ENCODE data around the gene EFCAB6.

Gene EFCAB6

DNA sequence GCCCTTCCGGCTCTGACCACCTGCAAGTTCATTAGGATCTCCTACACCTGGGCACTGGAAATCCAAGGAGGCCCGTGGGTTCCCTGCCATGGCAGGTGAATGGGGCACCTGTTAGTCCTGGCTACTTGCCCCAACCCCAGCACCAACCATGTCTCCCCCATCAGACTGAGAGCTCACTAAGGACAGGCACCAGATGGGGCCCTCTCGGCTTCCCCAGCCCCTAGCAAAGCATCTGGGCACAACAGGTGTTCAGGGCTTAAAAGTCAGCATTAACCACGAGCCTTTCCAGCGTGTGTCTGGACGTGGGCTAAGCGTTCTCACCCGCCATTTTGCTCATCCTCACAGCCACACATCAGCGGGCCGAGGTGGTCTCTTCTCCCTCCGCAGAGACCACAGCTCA is 48.0 kb upstream of the EFCAB6 start:
- TF ChIP-seq EZH2phosphoT487 (IDR thresholded peaks at IDR 0.05; ENCODE audit: borderline replicate concordance, low read length), result no peak
- TF ChIP-seq, protein P1, sequence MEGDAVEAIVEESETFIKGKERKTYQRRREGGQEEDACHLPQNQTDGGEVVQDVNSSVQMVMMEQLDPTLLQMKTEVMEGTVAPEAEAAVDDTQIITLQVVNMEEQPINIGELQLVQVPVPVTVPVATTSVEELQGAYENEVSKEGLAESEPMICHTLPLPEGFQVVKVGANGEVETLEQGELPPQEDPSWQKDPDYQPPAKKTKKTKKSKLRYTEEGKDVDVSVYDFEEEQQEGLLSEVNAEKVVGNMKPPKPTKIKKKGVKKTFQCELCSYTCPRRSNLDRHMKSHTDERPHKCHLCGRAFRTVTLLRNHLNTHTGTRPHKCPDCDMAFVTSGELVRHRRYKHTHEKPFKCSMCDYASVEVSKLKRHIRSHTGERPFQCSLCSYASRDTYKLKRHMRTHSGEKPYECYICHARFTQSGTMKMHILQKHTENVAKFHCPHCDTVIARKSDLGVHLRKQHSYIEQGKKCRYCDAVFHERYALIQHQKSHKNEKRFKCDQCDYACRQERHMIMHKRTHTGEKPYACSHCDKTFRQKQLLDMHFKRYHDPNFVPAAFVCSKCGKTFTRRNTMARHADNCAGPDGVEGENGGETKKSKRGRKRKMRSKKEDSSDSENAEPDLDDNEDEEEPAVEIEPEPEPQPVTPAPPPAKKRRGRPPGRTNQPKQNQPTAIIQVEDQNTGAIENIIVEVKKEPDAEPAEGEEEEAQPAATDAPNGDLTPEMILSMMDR (IDR thresholded peaks at IDR 0.05; ENCODE audit: low read depth, low read length, poor library complexity, severe bottlenecking), result no peak
- no peaks in the 10 kb centered on the region for H3K4me1 ChIP-seq (ENCODE audit: control insufficient read depth, low read length)
- H3K79me2 ChIP-seq (ENCODE audit: control insufficient read depth, low read length), result no peaks in the 10 kb centered on the region
- H3K27me3 ChIP-seq (ENCODE audit: control insufficient read depth, low read length), result no peaks in the 10 kb centered on the region
- no peaks in the 10 kb centered on the region for H4K20me1 ChIP-seq (ENCODE audit: control insufficient read depth, insufficient read depth, low read depth, low read length)
- no peaks in the 10 kb centered on the region for H3K9me3 ChIP-seq (ENCODE audit: control insufficient read depth, insufficient read depth, low read length)
- no peak overlapping the region for H3K4me2 ChIP-seq (ENCODE audit: low read length)
- H3K27ac ChIP-seq (ENCODE audit: low read depth, low read length), result no peak overlapping the region
- no peak overlapping the region for H3K4me3 ChIP-seq (ENCODE audit: low read length)
- no peaks in the 10 kb centered on the region for H3K9me2 ChIP-seq (replicated peaks; ENCODE audit: control insufficient read depth, low read length)
- no peaks in the 10 kb centered on the region for H3K36me3 ChIP-seq (ENCODE audit: control insufficient read depth, low read length)
- H3F3A ChIP-seq (ENCODE audit: control insufficient read depth, insufficient read depth), result no peaks in the 10 kb centered on the region

DNA sequence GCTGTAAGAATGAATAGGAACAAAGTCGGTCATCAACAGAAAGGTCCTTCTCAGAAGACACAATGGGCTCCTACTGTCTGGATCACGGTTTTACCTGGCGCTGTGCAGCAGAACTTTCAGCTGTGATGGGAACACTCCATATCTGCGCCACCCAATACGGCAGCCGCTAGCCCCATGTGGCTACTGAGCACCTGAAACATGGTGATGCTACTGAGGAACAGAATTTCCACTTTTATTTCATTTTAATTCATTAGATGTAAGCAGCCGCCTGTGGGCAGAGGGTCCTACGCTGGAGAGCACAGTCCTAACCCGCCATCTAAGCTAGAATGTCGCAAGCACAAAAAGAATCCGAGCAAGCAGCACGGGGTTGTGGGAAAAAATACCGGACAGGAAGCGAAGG is 47.5 kb upstream of the EFCAB6 start:
- no peaks in the 10 kb centered on the region for H3F3A ChIP-seq (ENCODE audit: control insufficient read depth, insufficient read depth)
- H3K79me2 ChIP-seq (ENCODE audit: control insufficient read depth, low read length), result no peaks in the 10 kb centered on the region
- H3K9me3 ChIP-seq (ENCODE audit: control insufficient read depth, insufficient read depth, low read length), result no peaks in the 10 kb centered on the region
- H3K4me3 ChIP-seq (ENCODE audit: low read length), result no peak overlapping the region
- H3K27ac ChIP-seq (ENCODE audit: low read depth, low read length), result no peak overlapping the region
- H3K9me2 ChIP-seq (replicated peaks; ENCODE audit: control insufficient read depth, low read length), result no peaks in the 10 kb centered on the region
- TF ChIP-seq, protein P1 (IDR thresholded peaks at IDR 0.05; ENCODE audit: low read depth, low read length, poor library complexity, severe bottlenecking), result no peak
- no peak for TF ChIP-seq EZH2phosphoT487 (IDR thresholded peaks at IDR 0.05; ENCODE audit: borderline replicate concordance, low read length)
- no peaks in the 10 kb centered on the region for H3K36me3 ChIP-seq (ENCODE audit: control insufficient read depth, low read length)
- no peaks in the 10 kb centered on the region for H3K4me1 ChIP-seq (ENCODE audit: control insufficient read depth, low read length)
- no peak overlapping the region for H3K4me2 ChIP-seq (ENCODE audit: low read length)
- H3K27me3 ChIP-seq (ENCODE audit: control insufficient read depth, low read length), result no peaks in the 10 kb centered on the region
- H4K20me1 ChIP-seq (ENCODE audit: control insufficient read depth, insufficient read depth, low read depth, low read length), result no peaks in the 10 kb centered on the region

DNA sequence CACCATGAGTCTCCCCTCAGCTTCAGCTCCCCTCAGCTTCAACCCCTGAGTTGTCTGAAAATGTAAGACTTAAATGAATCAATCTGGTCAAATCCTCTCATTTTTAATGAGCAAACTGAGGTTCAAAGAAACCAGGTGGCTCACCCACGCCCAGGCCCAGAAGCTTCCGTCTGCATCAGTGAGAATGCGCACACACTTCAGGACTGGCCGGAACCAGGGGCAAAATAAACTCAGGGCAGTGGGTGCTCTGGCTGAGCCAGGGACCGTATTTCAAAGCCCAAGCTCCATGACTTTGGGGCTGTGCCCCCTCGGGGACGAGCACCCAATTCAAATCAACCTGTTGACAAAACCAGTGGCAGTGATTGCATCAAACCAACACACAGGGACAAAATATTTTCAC is 47.1 kb upstream of the EFCAB6 start:
- Histone ChIP-seq H3K36me3 (ENCODE audit: control insufficient read depth, low read length) (no peaks in the 10 kb centered on the region), H3K4me3 (ENCODE audit: low read length) (no peak overlapping the region), H3K79me2 (ENCODE audit: control insufficient read depth, low read length) (no peaks in the 10 kb centered on the region), H3K4me1 (ENCODE audit: control insufficient read depth, low read length) (no peaks in the 10 kb centered on the region), H3K9me3 (ENCODE audit: control insufficient read depth, insufficient read depth, low read length) (no peaks in the 10 kb centered on the region), H3F3A (ENCODE audit: control insufficient read depth, insufficient read depth) (no peaks in the 10 kb centered on the region), H3K4me2 (ENCODE audit: low read length) (no peak overlapping the region), H3K27ac (ENCODE audit: low read depth, low read length) (no peak overlapping the region), H3K27me3 (ENCODE audit: control insufficient read depth, low read length) (no peaks in the 10 kb centered on the region), H4K20me1 (ENCODE audit: control insufficient read depth, insufficient read depth, low read depth, low read length) (no peaks in the 10 kb centered on the region), H3K9me2 (replicated peaks; ENCODE audit: control insufficient read depth, low read length) (no peaks in the 10 kb centered on the region)
- TF ChIP-seq EZH2phosphoT487 (IDR thresholded peaks at IDR 0.05; ENCODE audit: borderline replicate concordance, low read length), result no peak
- TF ChIP-seq, protein P1 (IDR thresholded peaks at IDR 0.05; ENCODE audit: low read depth, low read length, poor library complexity, severe bottlenecking), result no peak

Data from DOHH2 (cell line).